Activated T-helper 17 cell treated with anti-CD3 and anti-CD28 coated beads, Interleukin-2, amount 50 U/mL, for 72 hours (primary cell): Measurements from ENCODE around the gene RSL1D1. TPM values are rescaled to one million over a fixed set of nuclear protein-coding genes. Genes with fewer than 3 reads are reported as not detected.
"Not testable (repeated sequence)": the region's sequence is repeated elsewhere in the genome, so short reads cannot be mapped to it uniquely, and the experiment has no call there.

Source experiments
- ATAC-seq: fragments of 150-1000 bp; cut with Tn5 transposase; replicated peaks from 2 replicates; pipeline ENCODE4 v1.10.0; 2021; ENCODE audit warnings: mild to moderate bottlenecking, moderate library complexity
- H3K27ac Mint-ChIP-seq: one replicate; pipeline ENCODE4 v1.8.0; 2022; ENCODE audit warnings: mixed read lengths
- H3K27me3 Mint-ChIP-seq: one replicate; pipeline ENCODE4 v1.8.0; 2022; ENCODE audit warnings: mixed read lengths
- H3K36me3 Mint-ChIP-seq: one replicate; pipeline ENCODE4 v1.8.0; 2022; ENCODE audit warnings: low read depth, mild to moderate bottlenecking, mixed read lengths
- H3K4me1 Mint-ChIP-seq: one replicate; pipeline ENCODE4 v1.8.0; 2022; ENCODE audit warnings: mixed read lengths
- H3K4me3 Mint-ChIP-seq: one replicate; pipeline ENCODE4 v1.8.0; 2022; ENCODE audit warnings: mild to moderate bottlenecking, mixed read lengths
- H3K9me3 Mint-ChIP-seq: one replicate; pipeline ENCODE4 v1.8.0; 2022; ENCODE audit warnings: mixed read lengths
- total RNA-seq, 2 donors: library from RNA; stranded (reverse); gene quantifications; one replicate each; pipeline ENCODE4 v1.2.3, GENCODE V29; 2022

Gene RSL1D1
- total RNA-seq, 2 donors from 2014 or later: 275 to 288 TPM

DNA sequence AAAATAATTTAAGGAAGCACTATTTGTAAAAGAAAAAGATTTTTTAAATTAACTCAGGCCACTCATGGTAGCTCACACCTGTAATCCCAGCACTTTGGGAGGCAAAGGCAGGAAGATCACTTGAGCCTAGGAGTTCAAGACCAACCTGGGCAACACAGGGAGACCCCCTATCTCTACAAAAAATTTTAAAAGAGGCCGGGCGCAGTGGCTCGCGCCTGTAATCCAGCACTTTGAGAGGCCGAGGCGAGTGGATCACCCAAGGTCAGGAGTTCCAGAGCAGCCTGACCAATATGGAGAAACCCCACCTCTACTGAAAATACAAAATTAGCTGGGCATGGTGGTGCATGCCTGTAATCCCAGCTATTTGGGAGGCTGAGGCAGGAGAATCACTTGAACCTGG is 67.0 kb downstream of the RSL1D1 start:
- not testable (repeated sequence) for H3K27me3 Mint-ChIP-seq, ATAC-seq, H3K9me3 Mint-ChIP-seq
- peaks cover 48% of the 10 kb centered on the region for H3K4me1 Mint-ChIP-seq
- H3K27ac Mint-ChIP-seq: peak overlapping the region; percentile 100
- peaks cover 53% of the 10 kb centered on the region for H3K36me3 Mint-ChIP-seq
- H3K4me3 Mint-ChIP-seq: peak overlapping the region; percentile 97

DNA sequence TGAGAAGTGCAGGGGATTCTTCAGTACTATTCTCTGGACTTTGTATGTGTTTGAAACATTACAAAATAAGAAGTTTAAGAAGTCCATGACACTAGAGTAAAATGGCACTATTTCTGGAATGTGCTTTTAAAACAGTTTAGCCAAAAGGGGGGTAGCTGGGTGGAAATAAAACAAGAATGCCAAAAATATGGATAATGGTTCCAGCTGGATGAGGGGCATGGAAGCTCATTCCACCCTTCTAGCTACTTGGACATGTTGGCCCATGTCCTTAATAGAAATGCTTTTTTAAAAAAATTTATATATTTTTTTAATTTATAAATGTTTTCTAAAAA is 67.3 kb downstream of the RSL1D1 start:
- Mint-ChIP-seq H3K27me3 (no peaks in the 10 kb centered on the region), H3K9me3 (no peaks in the 10 kb centered on the region), H3K4me1 (peaks cover 48% of the 10 kb centered on the region), H3K27ac (peak overlapping the region; percentile 100), H3K36me3 (peaks cover 57% of the 10 kb centered on the region), H3K4me3 (peak overlapping the region; percentile 97)
- ATAC-seq: no peak

Other genes starting within 250 kb of the RSL1D1 start
- 1 to 10 TPM; 3.3 to 4.9 TPM for gene SNN, start 183.1 kb downstream of the RSL1D1 start, total RNA-seq
- 10 to 100 TPM; 33.8 to 38.6 TPM for gene TXNDC11, start 108.7 kb downstream of the RSL1D1 start, total RNA-seq
- 100 to 1,000 TPM in 1 of 2 donors, 10 to 100 TPM in 1; 67.6 to 144 TPM for gene ZC3H7A, start 54.3 kb downstream of the RSL1D1 start, total RNA-seq
- gene GSPT1, start 64.4 kb upstream of the RSL1D1 start, total RNA-seq: 100 to 1,000 TPM; 115 to 209 TPM
- 10 to 100 TPM; 14.3 to 21.8 TPM for gene NPIPB2, start 90.5 kb upstream of the RSL1D1 start, total RNA-seq
- gene TNFRSF17, start 113.7 kb upstream of the RSL1D1 start, total RNA-seq: not detected
- gene SNX29, start 125.2 kb upstream of the RSL1D1 start, total RNA-seq: 10 to 100 TPM in 1 of 2 donors, 1 to 10 TPM in 1; 9.8 to 11.8 TPM